Jurkat, Clone E6-1 (cell line): ENCODE data around the gene ACSS1.
A peak's percentile ranks its signal among the peaks of the same experiment; 100 is the strongest.

Source experiments
- DNase-seq: peaks from one replicate; pipeline ENCODE4 v3.0.0-alpha.2; 2011; ENCODE audit warnings: low read depth, low spot score
- H3K4me3 ChIP-seq: 2 replicates; pipeline ENCODE4 v1.5.1; 2011; ENCODE audit warnings: mild to moderate bottlenecking, low read length, control low read depth, moderate library complexity

Gene ACSS1

DNA sequence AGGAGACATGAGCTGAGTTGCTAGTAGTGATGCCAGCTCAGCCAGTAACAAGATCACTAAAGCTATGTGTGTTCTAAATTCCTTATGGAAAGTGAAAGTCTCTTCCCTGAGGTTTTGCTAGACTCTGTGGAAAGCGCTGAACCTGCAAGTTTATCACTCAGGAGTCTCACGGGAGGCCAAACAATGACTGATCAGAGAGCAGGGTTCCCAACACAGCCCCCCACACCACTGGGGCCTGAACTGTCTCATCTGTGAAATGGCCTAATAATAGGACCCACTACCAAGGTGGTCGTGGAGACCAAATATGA, 19.9 kb downstream of the ACSS1 start:
- H3K4me3 ChIP-seq, result no peak overlapping the region
- DNase-seq, result no peak

DNA sequence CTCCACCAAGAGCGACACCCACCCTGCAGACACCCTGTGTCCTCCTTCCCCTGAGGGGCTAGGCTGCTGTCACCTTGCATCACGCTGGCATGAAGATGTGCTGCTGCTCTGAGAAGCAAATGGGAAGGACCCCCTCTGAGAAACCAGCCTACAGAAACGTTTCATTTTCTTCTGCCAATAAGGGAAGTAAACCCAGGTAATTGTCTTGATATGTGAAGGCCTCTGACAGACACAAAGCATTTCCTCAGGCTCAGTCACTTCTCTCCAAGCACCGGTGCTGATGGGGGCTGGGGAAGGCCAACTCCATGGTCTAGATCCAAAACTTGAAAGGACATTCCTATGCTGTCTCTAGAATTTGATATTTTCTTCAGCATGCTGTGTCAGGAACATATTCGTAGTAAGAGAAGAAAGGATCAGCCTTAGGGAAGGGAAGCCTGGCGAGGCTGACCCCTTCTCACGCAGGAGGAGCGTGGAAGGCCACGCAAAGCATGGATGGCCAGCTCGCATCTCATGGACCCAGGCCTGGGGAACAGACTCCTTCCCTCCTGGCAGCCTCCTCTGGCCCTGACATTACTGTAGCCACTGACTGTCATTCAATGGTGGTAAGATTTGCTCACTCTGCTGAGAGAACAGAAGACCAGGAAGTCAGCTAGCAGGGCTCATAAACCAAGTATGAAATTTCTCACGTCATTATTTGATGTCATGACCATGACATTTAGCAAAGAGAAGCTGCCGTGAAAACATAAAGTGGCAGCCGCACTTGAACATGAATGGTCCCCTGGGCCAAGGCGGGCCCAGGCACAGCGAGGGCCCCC, 20.4 kb downstream of the ACSS1 start:
- DNase-seq, result no peak
- no peak overlapping the region for H3K4me3 ChIP-seq

DNA sequence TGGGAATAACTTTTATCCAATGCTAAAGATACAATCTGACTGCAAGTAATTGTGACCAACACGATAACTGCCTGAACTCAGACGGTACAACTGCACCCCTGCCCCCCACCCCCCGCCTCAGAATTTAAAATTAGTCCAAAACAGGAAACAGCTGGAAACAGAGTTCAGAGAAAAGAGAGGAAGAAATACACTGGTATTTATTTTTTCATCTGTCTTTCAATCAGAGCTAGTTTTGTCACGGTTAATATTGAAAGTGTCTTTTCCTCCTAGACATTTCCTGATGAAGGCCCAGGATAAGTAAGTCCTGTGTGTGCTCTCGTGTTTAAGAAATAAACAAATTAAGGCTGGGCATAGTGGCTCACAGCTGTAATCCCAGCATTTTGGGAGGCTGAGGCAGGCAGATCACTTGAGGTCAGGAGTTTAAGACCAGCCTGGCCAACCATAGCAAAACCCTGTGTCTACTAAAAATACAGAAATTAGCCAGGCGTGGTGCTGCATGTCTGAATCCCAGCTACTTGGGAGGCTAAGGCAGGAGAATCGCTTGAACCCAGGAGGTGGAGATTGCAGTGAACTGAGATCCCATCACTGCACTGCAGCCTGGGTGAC, 21.5 kb downstream of the ACSS1 start:
- no peak for DNase-seq
- H3K4me3 ChIP-seq, result peak overlapping the region; percentile 29

DNA sequence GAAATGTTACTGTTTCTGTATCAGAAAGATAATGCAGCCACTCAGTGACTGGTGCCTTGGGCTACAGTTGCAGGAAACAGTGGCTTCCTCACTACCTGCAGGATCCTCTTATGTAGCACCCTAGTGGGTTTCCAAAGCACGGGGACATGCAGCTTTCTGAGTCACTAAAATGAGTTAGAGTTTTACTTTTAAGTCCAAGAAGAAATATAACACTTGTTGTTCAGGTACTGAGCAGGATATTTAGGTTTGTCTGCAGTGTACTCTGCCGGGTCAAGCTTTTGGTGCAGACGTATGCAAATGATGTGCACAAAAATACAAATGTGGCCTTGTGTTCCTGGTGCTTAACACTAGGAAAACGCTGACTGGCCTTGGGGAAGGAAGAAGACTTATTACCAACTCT, 22.0 kb downstream of the ACSS1 start:
- peak overlapping the region; percentile 29 for H3K4me3 ChIP-seq
- peak; percentile 86 for DNase-seq

DNA sequence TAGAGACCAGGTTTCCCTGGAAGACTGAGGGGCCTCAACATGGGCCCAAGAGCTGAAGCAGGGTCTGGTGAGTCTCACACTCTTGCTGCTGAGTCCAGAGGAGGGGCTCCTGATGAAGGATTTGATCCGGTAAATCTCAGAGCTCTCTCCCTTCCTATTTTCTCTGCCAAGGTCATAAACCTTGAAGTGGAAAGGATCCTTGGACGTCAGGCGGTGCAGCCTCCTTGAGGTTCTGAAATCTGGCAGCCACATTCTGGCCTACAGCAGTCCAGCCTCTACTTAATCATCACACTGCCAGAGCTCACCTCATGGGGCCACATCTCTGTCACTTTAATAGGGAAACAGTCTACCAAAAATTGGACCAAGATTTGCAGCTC, 24.0 kb downstream of the ACSS1 start:
- no peak for DNase-seq
- no peak overlapping the region for H3K4me3 ChIP-seq

DNA sequence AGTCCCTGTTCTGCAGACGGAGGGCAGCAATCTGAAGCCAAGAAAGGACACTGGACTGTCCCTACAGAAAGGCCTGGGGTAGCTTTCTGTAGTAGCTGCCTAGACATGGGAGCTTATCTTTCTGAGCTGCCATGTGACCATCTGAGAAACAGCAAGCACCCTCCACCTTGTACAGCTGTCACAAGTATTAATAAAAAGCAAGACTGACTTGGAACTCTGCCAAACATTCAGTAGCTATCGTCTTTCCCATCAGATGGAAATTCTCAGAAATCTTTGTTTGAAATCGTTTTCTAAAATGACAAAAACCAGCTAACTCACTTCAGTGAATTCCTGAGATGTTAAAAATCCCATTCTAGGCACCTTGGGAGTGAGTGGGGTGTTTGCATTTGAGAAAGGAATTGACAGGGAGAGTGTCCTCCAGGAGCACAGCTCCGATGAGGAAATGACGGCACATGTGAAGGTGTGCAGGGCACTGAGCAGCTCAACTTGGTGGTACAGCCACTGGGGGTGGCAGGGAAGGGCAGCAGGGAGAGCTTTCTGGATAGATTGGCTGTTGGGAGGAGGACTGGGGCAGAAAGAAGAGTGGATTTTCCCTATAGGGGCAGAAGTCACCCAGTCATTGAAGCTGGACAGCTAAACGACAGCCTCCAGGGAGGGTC, 24.5 kb downstream of the ACSS1 start:
- H3K4me3 ChIP-seq, result no peak overlapping the region
- no peak for DNase-seq

DNA sequence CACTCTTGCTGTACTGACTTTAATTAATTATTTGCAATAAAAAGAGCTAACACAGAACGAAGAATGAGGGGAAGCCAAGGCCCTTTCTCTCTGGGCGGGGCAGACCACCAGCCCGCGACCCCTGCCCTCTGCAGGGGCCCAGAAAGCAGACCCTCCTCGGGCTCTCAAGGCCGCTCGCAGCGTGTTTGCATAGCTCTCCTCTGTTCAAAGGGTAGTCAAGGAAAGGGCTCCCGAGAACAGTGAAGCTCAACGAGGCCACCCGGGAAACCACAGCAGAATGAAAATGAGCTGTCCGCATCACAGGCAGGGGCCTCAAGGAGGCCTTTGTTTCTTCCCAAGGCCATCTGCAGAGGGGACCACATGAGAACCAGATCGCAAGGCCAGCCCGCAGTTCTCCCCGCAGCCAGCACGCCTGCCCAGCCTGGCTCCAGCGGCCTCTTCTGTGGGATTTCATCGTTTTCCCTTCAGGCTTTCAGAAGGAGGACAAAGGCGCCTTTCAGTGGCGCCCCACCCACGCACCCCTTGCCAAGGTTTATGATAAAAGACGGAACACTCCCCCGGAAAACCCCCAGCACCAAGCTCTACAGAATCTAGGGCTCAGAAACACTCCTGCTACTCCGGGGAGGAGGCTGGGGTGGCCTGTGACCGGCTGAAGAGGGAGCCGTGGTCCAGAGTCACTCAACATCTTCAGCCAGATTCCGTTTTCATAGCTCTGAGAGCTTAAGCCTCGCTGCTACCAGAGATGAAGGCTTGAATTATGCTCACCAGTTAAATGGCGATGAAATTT, 25.3 kb downstream of the ACSS1 start:
- no peak for DNase-seq
- H3K4me3 ChIP-seq, result no peak overlapping the region

DNA sequence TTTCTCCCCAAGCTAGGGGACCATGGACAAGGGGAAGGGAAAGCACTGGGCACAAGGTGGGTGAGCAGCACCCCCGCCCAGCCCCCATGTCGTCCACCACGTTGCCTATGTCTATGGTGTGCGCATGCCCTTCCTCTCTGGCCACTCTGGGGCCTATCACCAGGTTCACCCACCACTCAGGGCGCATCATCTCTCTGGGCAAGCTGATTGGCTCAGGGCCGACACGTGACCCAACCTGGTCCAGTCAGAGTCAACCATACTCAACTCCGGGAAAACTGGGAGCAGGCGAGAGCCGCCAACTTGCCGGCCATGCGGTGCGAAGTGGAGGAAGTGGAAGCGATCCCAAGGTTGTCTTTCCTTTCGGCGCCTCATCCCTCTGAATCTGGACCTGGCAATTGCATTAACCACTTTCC, 25.9 kb downstream of the ACSS1 start:
- H3K4me3 ChIP-seq, result no peak overlapping the region
- DNase-seq, result no peak

DNA sequence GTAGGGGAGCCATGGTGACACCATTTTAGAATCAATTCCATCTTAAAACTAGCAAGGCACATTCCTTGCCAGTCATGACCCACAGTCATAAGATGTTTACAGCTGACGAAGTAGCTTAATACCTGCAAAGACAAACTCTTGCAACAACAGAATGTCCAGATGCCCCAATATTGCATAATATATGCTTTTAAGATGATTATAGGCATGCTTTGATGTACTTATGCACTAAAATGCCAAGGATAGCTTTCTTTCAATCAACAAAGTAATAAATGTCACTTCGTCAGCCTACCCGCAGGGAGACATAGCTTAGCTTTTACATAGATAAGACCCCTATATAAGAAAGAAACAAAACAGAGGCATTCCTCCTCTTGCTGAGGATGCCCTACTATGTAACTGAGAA, 26.7 kb downstream of the ACSS1 start:
- no peak overlapping the region for H3K4me3 ChIP-seq
- no peak for DNase-seq

DNA sequence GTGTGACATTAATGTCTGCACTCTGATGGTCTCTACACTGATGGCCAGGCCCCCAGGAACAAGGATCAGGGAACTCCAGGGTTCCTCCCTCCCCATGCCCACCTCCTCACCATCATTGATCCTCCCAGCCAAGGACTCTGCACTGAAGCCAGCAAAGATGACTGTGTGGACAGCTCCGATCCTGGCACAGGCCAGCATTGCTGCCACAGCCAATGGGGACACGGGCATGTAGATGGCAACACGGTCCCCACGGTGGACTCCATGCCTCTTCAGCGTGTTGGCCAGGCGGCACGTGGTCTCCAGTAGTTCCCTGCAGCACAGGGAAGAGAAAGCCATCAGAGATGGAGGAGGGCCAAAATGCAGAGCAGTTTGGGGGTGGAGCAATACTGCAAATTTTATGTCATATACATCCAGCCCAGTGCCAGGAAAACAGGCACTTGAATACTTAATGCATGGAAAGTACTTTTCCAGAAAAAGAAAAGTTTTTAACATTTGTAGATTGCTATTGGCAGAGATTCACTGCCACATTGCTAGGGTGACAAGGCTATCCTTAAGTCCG, 27.2 kb downstream of the ACSS1 start:
- DNase-seq, result no peak
- no peak overlapping the region for H3K4me3 ChIP-seq

DNA sequence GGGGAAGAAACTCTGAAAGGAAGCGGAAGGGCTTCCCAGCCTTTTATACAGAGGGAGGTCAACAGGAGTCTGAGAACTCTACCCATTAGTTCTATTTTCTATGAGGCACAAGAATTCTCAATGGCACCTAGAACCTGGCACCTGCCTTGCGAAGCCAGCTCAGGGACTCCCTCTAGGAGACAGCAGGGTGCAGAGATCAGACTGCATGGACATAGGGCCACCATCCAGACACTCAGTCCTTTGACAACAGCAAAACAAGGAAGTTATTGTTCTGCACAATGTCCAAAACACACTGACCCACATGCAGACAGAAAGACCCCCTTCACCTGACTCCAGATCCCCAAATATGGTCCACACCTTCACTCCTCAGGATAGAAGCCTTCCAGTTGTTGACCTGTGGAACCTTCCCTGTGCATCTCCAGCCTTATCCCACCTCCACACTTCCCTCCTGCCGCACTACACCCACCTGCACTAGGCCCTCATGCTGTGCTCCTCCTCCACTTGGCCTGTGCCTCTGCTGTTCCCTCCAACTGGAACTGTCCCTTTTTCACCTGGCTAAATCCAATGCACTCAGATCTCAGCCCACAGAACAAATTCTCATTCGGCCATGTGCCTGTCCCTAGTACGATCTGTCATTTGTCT, 27.8 kb downstream of the ACSS1 start:
- H3K4me3 ChIP-seq, result no peak overlapping the region
- no peak for DNase-seq

DNA sequence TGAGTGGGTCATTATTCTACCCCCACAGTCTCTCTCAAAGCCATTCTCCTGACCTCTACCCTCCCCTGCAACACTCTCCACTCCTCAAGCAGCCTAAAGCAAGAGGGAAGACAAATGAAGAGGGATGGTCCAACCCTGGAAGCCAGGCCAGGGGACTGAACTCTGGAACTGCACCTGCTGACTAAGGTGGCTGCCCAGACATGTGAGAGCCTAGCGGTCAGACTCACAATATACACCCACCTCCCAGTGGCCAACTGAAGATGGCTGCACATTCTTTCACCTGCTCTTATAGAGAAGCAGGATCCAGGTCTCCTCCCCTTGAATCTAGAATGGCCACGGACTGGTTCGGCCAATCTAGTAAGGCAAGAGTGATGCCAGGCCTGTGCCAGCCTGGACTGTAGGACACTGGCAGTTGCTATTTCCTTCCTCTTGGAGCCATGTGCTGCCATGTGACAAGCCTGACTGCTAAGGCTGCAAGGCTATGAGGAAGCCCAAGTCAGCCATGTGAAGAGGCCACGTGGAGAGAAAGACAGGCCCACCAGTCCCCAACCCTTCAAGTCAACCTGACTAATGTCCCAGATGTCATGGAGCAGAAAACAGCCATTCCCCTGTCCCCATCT, 31.8 kb downstream of the ACSS1 start:
- H3K4me3 ChIP-seq, result no peak overlapping the region
- no peak for DNase-seq

DNA sequence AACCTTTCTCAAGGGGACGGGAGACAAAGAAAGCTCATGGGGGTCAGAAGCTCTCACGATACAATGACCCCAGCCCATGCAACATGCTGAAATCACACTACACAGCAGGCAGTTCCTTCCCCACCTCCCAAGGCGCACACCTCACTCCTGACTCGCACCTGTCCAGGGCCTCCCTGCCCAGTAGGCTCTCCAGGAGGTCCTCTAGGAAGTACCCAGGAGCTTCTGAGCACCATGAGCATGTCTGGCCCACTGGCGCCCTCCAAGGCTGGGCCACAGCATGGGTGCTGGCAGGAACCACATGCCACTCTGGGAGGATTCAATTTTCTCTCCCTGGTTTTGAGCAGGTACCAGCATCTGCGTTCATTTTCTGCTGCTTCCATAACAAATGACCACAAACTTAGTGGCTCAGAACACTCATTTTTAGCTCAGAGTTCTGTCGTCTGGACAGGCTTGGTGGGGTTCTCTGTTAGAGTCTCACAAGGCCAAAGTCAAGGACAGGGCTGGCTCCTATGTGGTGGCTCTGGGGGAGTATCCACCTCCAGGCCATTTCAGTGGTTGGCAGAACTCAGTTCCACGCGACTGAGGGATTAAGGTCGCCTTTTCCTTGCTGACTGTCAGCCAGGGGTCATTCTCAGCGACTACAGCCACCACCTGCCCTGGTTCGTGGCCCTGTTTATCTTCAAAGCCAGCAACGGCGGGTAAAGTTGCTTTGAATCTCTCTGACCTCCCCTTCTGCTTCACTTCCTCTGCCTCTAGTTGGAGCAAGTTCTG, 32.7 kb downstream of the ACSS1 start:
- no peak for DNase-seq
- H3K4me3 ChIP-seq, result no peak overlapping the region

DNA sequence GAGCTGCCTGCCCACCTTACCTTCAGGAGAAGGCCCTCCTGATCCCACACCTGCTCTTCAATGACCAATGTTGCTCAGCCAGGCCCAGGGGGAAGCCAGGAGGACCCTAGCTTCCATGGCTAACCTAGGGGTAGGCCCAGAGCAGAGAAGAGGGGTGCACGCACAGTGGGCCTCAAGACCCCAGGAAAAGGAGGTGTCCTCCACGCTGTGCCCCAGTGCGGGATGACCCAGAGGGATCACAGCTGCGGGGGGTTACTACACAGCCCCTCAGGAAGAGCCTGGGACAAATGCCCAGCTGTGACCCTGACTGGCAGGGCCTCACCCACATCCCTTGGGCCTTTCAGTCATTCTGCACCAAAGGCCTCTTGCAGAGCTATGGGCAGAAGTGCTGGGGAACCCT, 33.8 kb downstream of the ACSS1 start:
- no peak for DNase-seq
- no peak overlapping the region for H3K4me3 ChIP-seq

DNA sequence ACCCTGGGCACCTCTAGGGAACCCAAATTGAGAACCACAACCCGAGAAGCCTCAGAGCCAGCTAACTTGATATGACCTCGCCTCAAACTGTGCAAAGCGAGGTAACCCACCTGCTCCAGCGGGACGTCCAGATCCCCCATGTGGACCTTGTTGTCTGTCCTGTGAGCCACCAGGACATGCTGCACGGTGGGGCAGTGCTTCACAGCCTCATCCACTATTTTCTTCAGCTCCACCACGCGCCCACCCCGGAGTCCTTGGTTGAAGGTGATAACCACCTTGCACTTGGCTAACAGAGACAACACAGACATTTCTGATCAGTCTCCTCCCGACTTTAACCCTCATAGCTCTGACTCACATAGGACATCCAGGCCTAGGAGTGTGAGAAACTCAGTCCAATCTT, 34.6 kb downstream of the ACSS1 start:
- no peak for DNase-seq
- H3K4me3 ChIP-seq, result no peak overlapping the region

DNA sequence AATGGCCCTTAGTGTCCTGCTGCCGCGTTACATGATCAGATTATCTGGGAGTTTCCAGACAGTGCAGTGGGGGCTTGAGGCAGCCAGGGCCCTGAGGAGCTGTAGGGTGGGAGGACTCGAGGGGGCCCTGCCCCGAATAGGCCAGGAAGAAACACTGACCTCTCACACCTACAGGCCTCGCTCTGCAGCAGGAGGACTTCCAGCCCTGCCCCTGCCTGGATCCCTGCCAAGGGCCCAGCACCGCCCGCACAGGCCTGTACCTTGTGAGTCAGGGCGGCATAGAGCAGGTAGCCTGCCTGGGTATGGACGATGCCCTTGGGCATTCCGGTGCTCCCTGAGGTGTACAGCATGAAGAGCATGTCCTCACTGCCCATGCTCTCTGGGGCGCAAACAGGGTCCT, 35.3 kb downstream of the ACSS1 start:
- no peak for DNase-seq
- no peak overlapping the region for H3K4me3 ChIP-seq

DNA sequence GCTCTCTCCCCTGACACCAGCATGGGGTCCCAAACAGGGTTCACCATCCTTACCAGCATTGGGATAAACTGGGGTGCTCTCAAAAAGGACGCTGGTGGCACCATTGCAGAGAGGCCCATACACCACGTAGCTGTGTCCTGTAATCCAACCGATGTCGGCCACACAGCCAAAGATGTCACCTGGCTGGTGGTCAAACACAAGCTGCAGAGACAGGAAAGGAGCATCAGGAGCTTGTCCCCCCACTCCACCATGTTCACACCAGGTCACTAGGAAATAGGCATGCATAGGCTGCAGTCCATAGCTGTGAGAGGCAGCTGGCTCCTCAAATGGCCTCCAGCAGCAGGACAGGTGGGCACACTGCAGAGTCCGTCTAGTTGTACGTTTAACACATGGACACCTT, 36.6 kb downstream of the ACSS1 start:
- DNase-seq, result no peak
- H3K4me3 ChIP-seq, result no peak overlapping the region

DNA sequence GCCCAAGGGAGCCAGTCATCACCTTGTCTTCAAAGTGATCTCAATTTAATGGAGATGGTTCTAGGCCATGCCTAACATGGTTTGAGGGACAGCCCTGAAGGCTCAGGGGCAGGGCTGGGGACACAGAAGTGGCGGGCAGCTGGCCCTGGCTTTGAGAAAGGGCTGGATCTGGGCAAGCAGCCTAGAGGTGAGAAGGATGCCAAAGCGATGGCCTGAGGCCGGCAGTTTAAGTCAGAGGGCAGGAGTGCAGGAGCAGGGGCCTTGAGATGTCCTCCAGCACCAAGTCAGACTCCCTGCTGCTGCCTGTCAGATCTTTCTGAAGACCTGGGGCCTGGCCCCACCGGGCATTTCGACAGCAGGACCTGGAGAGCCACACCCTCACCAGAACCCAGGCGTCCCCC, 37.0 kb downstream of the ACSS1 start:
- no peak overlapping the region for H3K4me3 ChIP-seq
- no peak for DNase-seq
